SK-N-MC (cell line): Measurements from ENCODE around the gene CHMP6.

Experiments used
- DNase-seq: peaks from one replicate; pipeline ENCODE4 v3.0.0-alpha.2; 2011; ENCODE audit warnings: low read depth, low spot score
- H3K27ac ChIP-seq: fragments of 200-600 bp; sonication (generic); 2 replicates; pipeline ENCODE4 v1.5.1; 2016; ENCODE audit warnings: mixed run types
- H3K36me3 ChIP-seq: fragments of 200-600 bp; sonication (generic); 2 replicates; pipeline ENCODE4 v1.6.1; 2017; ENCODE audit warnings: antibody characterized with exemption, low read length, mixed read lengths; ENCODE audit not compliant: insufficient read depth
- H3K4me3 ChIP-seq: fragments of 200-600 bp; sonication (generic); 2 replicates; pipeline ENCODE4 v1.5.1; 2016
- H3K9ac ChIP-seq: fragments of 200-600 bp; sonication (generic); 2 replicates; pipeline ENCODE4 v1.8.0; 2017; ENCODE audit warnings: mixed run types, mixed read lengths; ENCODE audit not compliant: insufficient read length
- H3K9me3 ChIP-seq: fragments of 200-600 bp; sonication (generic); 2 replicates; pipeline ENCODE4 v1.6.1; 2017; ENCODE audit warnings: low read depth, mild to moderate bottlenecking, antibody characterized with exemption, low read length, moderate library complexity, mixed read lengths
- EZH2 ChIP-seq: fragments of 200-600 bp; sonication (generic); IDR thresholded peaks from one replicate; pipeline ENCODE4 v1.6.1; 2017; ENCODE audit warnings: antibody characterized with exemption
- FOXP2 ChIP-seq: optimal IDR thresholded peaks from 2 replicates; pipeline ENCODE3; 2011; ENCODE audit warnings: mild to moderate bottlenecking, moderate library complexity; ENCODE audit not compliant: insufficient read depth; ENCODE audit errors: extremely low read length, control extremely low read depth
- POLR2AphosphoS5 ChIP-seq: IDR thresholded peaks from 2 replicates; pipeline ENCODE4 v1.6.1; 2012; ENCODE audit warnings: mild to moderate bottlenecking, low read depth, low read length, borderline replicate concordance

CHMP6 gene

DNA sequence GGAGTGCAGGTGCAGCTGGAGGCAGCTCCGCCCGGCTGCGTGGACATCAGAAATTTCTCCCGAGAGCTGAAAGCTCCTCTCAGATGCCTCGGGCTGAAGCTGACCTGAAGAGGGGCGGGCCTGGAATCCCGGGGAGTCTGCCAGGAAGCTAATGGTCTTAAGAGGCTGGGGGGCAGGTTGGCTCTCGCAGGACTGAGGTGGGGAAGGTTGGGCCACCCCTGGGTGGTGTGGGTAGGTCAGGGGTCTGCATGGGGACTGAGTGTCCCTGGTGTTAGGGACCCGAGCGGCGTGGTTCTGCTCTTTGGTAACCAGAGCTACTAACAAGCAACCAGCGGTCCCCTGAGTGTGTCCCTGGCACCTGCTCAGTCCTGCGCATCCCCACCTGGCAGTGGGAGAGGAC is 3.5 kb downstream of the CHMP6 start:
- no peak overlapping the region for H3K4me3 ChIP-seq
- no peaks in the 10 kb centered on the region for H3K9me3 ChIP-seq
- no peaks in the 10 kb centered on the region for H3K36me3 ChIP-seq
- TF ChIP-seq EZH2 (no peak), FOXP2 (no peak), POLR2AphosphoS5 (no peak)
- DNase-seq, result no peak
- no peak overlapping the region for H3K27ac ChIP-seq
- no peak overlapping the region for H3K9ac ChIP-seq

DNA sequence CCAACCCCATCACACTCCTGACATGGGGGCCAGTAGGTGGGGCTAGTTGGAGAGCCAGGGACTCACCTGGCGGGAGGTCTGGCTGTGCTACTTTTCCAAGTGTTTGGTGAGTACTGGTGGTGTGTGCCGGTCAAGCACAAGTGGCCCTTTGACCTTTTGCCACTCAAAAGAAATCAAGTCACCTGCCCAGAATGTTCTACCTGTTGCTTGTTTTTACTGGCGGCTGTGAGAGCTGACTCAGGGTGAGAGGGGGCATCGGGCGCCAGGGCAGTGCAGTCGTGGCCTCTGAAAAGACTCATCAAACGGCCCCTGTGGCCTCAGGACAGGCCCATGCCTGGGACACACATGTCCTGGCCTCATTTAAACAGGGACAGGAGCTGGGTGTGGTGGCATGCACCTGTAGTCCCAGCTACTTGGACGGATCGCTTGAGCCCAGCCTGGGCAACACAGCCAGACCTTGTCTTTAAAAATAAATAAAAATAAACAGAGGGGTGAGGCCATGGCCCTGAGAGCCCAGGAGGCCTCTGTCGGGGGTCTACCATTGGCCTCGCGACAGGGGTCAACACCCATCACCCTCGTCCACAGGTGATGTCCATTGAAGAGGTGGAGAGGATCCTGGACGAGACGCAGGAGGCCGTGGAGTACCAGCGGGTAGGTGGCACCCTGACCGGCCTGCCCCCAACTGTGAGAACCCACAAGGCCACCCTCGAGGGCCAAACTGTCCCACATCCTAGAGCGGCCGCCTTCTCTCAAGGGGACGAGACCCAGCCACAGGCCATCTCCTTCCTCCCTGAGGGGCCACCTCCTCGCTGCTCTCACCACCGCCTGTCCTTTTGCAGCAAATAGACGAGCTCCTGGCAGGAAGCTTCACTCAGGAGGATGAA is 5.0 kb downstream of the CHMP6 start:
- no peak overlapping the region for H3K27ac ChIP-seq
- H3K4me3 ChIP-seq, result no peak overlapping the region
- no peaks in the 10 kb centered on the region for H3K9me3 ChIP-seq
- no peak for TF ChIP-seq FOXP2
- no peak for TF ChIP-seq POLR2AphosphoS5
- no peak for TF ChIP-seq EZH2
- DNase-seq, result no peak
- H3K9ac ChIP-seq, result no peak overlapping the region
- H3K36me3 ChIP-seq, result no peaks in the 10 kb centered on the region

DNA sequence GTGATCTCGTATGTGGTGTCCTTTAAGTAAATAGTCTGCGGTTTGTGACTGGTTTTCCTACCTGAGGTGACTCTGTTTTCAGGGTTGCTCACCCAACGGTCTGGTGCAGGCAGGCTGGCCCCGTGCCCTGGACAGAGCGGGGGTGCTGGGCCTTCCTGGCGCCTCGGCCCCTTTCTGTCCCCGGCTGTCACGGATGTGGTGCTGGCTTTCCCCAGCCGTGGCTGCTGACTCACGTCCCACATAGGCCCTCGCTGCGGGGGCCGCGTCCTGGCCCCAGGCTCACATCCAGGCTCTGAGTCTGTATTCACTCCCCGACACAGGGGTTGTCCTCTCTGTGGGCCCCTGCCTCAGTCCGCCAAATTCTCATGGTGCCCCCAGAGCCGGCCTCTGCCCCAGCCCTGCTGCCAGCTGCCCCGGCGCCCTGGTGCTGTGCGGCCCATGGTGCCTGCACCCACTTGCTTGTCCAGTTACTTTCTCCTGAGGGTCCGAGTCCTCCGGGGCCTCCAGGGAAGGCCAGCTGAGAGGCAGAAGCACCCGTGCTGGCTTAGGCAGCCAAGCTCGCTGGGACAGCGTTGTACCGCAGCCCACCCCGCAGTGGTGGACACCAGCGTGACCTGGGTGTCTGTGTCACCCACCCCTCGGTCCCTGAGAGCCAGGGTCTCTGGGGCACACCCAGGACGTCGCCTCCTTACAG is 5.9 kb downstream of the CHMP6 start:
- Histone ChIP-seq H3K9ac (no peak overlapping the region), H3K27ac (no peak overlapping the region), H3K36me3 (no peaks in the 10 kb centered on the region), H3K9me3 (no peaks in the 10 kb centered on the region), H3K4me3 (no peak overlapping the region)
- TF ChIP-seq FOXP2, result no peak
- TF ChIP-seq POLR2AphosphoS5, result no peak
- TF ChIP-seq EZH2, result no peak
- no peak for DNase-seq

DNA sequence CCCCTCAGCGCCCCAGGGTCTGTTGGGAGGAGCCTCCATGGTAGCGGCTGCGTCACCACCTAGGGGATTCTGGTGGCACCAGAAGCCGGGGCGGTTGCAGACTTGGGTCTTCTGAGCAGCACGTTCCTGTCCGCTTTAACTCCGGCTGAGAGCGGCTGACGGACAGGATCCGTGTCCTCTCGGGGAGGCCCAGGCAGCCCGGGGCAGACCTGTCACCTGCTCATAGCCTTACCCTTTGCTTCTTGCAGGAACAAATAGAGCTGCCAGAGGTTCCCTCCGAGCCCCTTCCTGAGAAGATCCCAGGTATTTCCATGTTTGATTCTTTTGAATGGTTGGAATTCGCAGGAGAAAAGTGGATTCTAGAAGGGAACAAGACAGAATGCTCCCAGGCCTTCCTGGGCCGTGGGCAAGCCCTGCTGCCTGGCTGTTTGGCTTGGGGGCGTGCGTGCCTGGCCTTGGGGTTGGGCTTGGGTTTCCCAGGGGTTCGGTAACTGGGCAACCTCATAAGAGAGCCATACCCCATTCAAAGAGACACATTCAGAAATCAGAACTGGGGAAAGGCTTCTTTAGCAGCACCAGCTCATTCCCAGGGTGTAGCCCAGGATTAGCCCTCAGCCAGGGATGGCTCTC is 6.6 kb downstream of the CHMP6 start:
- no peak for DNase-seq
- no peak overlapping the region for H3K9ac ChIP-seq
- H3K9me3 ChIP-seq, result no peaks in the 10 kb centered on the region
- TF ChIP-seq EZH2 (no peak), FOXP2 (no peak), POLR2AphosphoS5 (no peak)
- no peaks in the 10 kb centered on the region for H3K36me3 ChIP-seq
- H3K27ac ChIP-seq, result no peak overlapping the region; the same call in 1 of the 2 replicates
- H3K4me3 ChIP-seq, result no peak overlapping the region

DNA sequence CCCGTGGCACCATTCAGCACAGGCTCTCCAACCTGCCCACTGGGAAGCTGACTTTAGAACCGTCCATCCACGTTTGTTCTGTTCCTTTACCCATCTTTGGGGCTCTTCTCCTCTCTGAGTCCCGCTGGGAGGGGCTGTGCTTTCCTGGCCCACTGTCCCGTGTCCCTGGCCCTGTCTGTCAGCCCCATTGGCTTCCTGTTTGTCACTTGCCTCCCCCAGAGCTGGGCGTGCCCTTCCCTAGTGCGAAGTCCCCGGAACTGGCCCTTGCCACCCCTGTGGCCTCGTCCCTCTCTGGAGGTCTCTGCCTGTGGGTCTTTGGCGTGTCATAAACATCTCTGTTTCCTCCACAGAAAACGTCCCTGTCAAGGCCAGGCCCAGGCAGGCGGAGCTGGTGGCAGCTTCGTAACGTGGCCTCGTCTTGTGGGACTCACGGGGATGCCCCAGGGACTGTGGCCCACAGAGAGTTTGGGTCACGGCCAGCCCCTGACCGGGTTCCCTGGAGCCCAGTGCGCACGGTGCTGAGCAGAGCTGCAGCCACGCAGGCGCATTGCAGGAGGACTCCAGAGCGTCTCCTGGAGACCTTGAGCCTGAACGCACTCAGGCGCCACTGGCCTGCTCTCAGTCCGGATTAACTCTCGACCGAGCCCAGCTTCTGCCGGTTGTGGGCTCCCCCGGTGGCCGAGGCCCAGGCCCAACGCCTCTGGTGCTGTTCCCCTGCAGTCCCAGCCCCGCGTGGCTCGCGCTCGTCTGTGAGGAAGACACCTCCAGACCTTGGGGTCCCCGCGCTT is 7.3 kb downstream of the CHMP6 start:
- Histone ChIP-seq H3K9me3 (no peaks in the 10 kb centered on the region), H3K4me3 (no peak overlapping the region), H3K27ac (no peak overlapping the region; the same call in 1 of the 2 replicates), H3K36me3 (no peaks in the 10 kb centered on the region), H3K9ac (no peak overlapping the region)
- TF ChIP-seq POLR2AphosphoS5, result no peak
- no peak for TF ChIP-seq EZH2
- TF ChIP-seq FOXP2, result no peak
- DNase-seq, result no peak

DNA sequence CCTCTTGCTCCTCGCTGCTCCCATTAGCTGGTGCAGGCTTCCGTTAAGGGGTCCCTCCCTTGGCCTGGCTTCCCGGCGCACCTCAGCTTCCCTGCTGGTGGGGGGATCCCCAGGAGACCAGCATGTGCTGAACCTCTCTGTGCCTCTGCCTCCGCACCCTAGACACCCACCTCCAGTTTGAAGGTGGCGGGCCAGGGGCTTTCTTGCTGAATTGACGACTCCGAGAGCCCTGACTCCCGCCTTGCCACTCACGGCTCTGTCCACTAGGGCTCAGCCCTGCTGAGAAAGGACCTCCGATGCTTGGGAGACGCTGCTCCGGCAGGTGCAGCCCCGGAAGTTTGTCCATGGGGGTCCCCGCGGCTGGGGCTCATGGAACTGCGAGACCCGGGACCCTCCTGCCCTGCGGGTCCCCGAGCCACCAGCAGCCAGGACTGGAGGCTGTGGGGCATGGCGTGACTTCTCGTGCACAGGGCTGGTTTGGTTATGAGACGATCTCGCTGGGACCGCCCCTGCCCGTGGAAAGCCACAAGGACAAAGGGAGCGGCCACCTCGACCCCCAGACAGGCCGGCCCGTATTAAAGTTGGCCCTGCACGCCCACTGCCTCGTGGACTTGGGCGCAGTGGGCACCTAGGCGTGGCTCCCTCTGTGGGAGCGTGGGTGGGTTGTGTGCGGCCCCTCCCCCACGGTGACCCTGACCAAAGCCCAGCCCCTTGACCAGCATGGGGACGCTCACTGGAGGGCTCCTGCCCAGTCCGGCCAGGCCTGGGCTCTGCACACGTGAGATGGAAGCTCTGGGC is 8.1 kb downstream of the CHMP6 start:
- H3K36me3 ChIP-seq, result no peaks in the 10 kb centered on the region
- H3K27ac ChIP-seq, result no peak overlapping the region

DNA sequence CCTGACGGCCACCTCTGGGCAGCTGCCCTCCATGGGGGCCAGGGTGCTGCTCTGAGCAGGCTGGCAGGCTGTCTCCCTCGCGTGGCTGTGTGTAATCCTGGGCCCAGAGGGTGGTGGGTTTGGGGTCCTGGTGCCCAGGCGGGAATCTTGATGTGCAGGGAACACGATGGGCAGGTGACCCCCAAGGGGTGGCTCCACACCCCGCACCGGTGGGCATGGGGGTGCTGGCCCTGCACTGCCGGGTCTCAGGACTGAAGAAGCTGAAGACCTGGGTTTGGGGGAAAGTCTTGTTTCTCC is 8.6 kb downstream of the CHMP6 start:
- Histone ChIP-seq H3K9ac (no peak overlapping the region), H3K9me3 (no peaks in the 10 kb centered on the region), H3K4me3 (no peak overlapping the region), H3K27ac (no peak overlapping the region), H3K36me3 (no peaks in the 10 kb centered on the region)
- no peak for DNase-seq
- TF ChIP-seq EZH2 (no peak), FOXP2 (no peak), POLR2AphosphoS5 (no peak)

More for the DNA sequence above, 8.1 kb downstream of the CHMP6 start:
- no peak for DNase-seq
- H3K9me3 ChIP-seq, result no peaks in the 10 kb centered on the region
- no peak overlapping the region for H3K4me3 ChIP-seq
- TF ChIP-seq EZH2, result no peak
- no peak for TF ChIP-seq FOXP2
- TF ChIP-seq POLR2AphosphoS5, result no peak
- H3K9ac ChIP-seq, result no peak overlapping the region
